T-cell (primary cell): ENCODE results near the gene LAMTOR2. TPM values are rescaled to one million over a fixed set of nuclear protein-coding genes. Genes with fewer than 3 reads are reported as not detected.

Experiments
- ATAC-seq, 4 experiments: fragments of 200-7000 bp in 3 of 4; fragments of 150-1000 bp in 1 of 4; cut with Tn5 transposase; replicated peaks in 1 of 4; 1 replicate in 3 of 4; 2 replicates in 1 of 4; pipeline ENCODE4 v1.10.0; 2021; ENCODE audit warnings: moderate library complexity in 3 of 4, mild to moderate bottlenecking in 2 of 4, moderate number of reproducible peaks in 1 of 4
- CTCF ChIA-PET, 2 donors: fragments of 300-600 bp; sonication (Branson Sonifier 250); formaldehyde crosslinking; loops; one replicate each; lab custom pipeline; 2022; ENCODE audit warnings: antibody characterized with exemption in 2 of 2; lab: Charles Lee
- POLR2A ChIA-PET, 2 donors: fragments of 300-600 bp; sonication (Branson Sonifier 250); formaldehyde crosslinking; loops; one replicate each; lab custom pipeline; 2022; ENCODE audit warnings: antibody characterized with exemption in 2 of 2; lab: Charles Lee
- DNase-seq, 35 experiments: peaks; one replicate each; pipeline versions ENCODE4 v3.0.0 to v3.0.0-alpha.2; 2013 to 2023
- H3K27ac ChIP-seq: one replicate; pipeline ENCODE4 v1.5.1; 2013; ENCODE audit warnings: low read length
- H3K27me3 ChIP-seq, 2 experiments: replicated peaks in 1 of 2; 1 replicate in 1 of 2; 2 replicates in 1 of 2; pipeline versions ENCODE4 v1.6.1 to v1.7.0; 2013; ENCODE audit warnings: low read length in 1 of 2, mixed read lengths in 1 of 2; ENCODE audit not compliant: control insufficient read depth in 2 of 2, insufficient read depth in 2 of 2; ENCODE audit errors: extremely low read depth in 1 of 2
- H3K36me3 ChIP-seq, 2 donors: 1 replicate in 1 of 2; 2 replicates in 1 of 2; pipeline versions ENCODE4 v1.6.1 to v1.7.0; 2013; ENCODE audit warnings: low read length in 1 of 2; ENCODE audit not compliant: control insufficient read depth in 2 of 2, insufficient read depth in 1 of 2; ENCODE audit errors: extremely low read depth in 1 of 2
- H3K4me1 ChIP-seq, 2 experiments: 1 replicate in 1 of 2; 2 replicates in 1 of 2; pipeline versions ENCODE4 v1.6.1 to v1.7.0; 2013; ENCODE audit warnings: low read length in 2 of 2, mixed read lengths in 1 of 2; ENCODE audit not compliant: insufficient read depth in 2 of 2, control insufficient read depth in 1 of 2; ENCODE audit errors: extremely low read depth in 1 of 2
- H3K4me3 ChIP-seq, 2 donors: 1 replicate in 1 of 2; 2 replicates in 1 of 2; pipeline versions ENCODE4 v1.5.1 to v1.7.0; 2013; ENCODE audit warnings: mild to moderate bottlenecking in 2 of 2, low read length in 1 of 2, moderate library complexity in 1 of 2; ENCODE audit not compliant: control insufficient read depth in 1 of 2; ENCODE audit errors: extremely low read depth in 1 of 2
- H3K9me3 ChIP-seq: 2 replicates; pipeline ENCODE4 v1.7.0; 2013
- H3K27ac Mint-ChIP-seq, 2 donors: one replicate each; pipeline ENCODE4 v1.8.0; 2020 to 2021; ENCODE audit warnings: mild to moderate bottlenecking in 2 of 2, mixed read lengths in 2 of 2
- H3K27me3 Mint-ChIP-seq, 2 donors: one replicate each; pipeline ENCODE4 v1.8.0; 2021 to 2022; ENCODE audit warnings: mixed read lengths in 2 of 2
- H3K36me3 Mint-ChIP-seq: one replicate; pipeline ENCODE4 v1.8.0; 2021; ENCODE audit warnings: mixed read lengths
- H3K4me1 Mint-ChIP-seq, 3 donors: one replicate each; pipeline ENCODE4 v1.8.0; 2020 to 2022; ENCODE audit warnings: mixed read lengths in 3 of 3, mild to moderate bottlenecking in 1 of 3
- H3K4me3 Mint-ChIP-seq, 3 donors: one replicate each; pipeline ENCODE4 v1.8.0; 2020 to 2022; ENCODE audit warnings: mild to moderate bottlenecking in 3 of 3, mixed read lengths in 3 of 3, moderate library complexity in 3 of 3
- H3K9me3 Mint-ChIP-seq, 3 donors: one replicate each; pipeline ENCODE4 v1.8.0; 2020 to 2022; ENCODE audit warnings: mixed read lengths in 3 of 3
- WGBS: methylation state at CpG from one replicate; pipeline ENCODE4 v1.1.5; 2013; ENCODE audit warnings: missing lambda C conversion rate; ENCODE audit not compliant: insufficient coverage; 5-methylcytosine and 5-hydroxymethylcytosine counted together
- total RNA-seq, 35 experiments: library from RNA in 6 of 35; stranded (reverse) in 6 of 35; fragments of 120-200 nt in 1 of 35; gene quantifications; one replicate each; pipeline versions ENCODE4 v1.2.1 to v1.2.4 and lab custom pipeline; 2013 to 2026

Gene LAMTOR2
- total RNA-seq, 5 donors from 2014 or later (not counting 1 experiment from before 2014, with no cell fraction given) = 21.5 to 37.8 (median 35.2) TPM

- Histone ChIP-seq H3K4me3 (no peak overlapping the region), H3K27ac (no peak overlapping the region), H3K27me3 (peaks cover 0 to 21% of the 10 kb centered on the region in 2 experiments), H3K4me1 (peaks cover 0 to 6% of the 10 kb centered on the region in 2 experiments), H3K36me3 (no peaks in the 10 kb centered on the region), H3K9me3 (no peaks in the 10 kb centered on the region)
- CTCF ChIA-PET = no interaction called here
- POLR2A ChIA-PET = interaction anchor here in 1 of 2 donors (0.6 kb wide), 1 partner anchor 39 kb away, joined by 3 read pairs; no protein-coding TSS in a partner anchor
- 83% methylated on average over 1 of the region's 6 CpGs for WGBS
- ATAC-seq (no peak), DNase-seq (no peak)
- H3K27ac Mint-ChIP-seq = no peak overlapping the region
- no peak overlapping the region for H3K4me3 Mint-ChIP-seq
- H3K27me3 Mint-ChIP-seq = peaks cover 0 to 4% of the 10 kb centered on the region in 2 donors
- no peaks in the 10 kb centered on the region for H3K36me3 Mint-ChIP-seq
- no peaks in the 10 kb centered on the region for H3K9me3 Mint-ChIP-seq
- peaks cover 0 to 3% (median 2%) of the 10 kb centered on the region in 3 donors for H3K4me1 Mint-ChIP-seq
Measured at GRCh38 chr1:156072251-156072650, 17.7 kb downstream of the LAMTOR2 start.

GRCh38 chr1:156073110-156073687 lies 18.6 kb downstream of the LAMTOR2 start:
- Histone ChIP-seq H3K36me3 (no peaks in the 10 kb centered on the region), H3K9me3 (no peaks in the 10 kb centered on the region), H3K27ac (no peak overlapping the region), H3K4me1 (peaks cover 0 to 6% of the 10 kb centered on the region in 2 experiments), H3K4me3 (no peak overlapping the region), H3K27me3 (peaks cover 0 to 21% of the 10 kb centered on the region in 2 experiments)
- Mint-ChIP-seq H3K9me3 (no peaks in the 10 kb centered on the region), H3K4me3 (no peak overlapping the region), H3K36me3 (no peaks in the 10 kb centered on the region), H3K27ac (no peak overlapping the region), H3K27me3 (peaks cover 0 to 4% of the 10 kb centered on the region in 2 donors), H3K4me1 (peaks cover 0 to 3% (median 2%) of the 10 kb centered on the region in 3 donors)
- CTCF ChIA-PET = interaction anchor here in 1 of 2 donors (1.0 kb wide), 1 partner anchor 112 kb away, joined by 9 read pairs; no protein-coding TSS in a partner anchor
- WGBS = 33% methylated on average over 1 of the region's 1 CpG
- POLR2A ChIA-PET = interaction anchor here in 1 of 2 donors (0.6 kb wide), 1 partner anchor 39 kb away, joined by 5 read pairs; no protein-coding TSS in a partner anchor
- DNase-seq (no peak), ATAC-seq (no peak)

DNA sequence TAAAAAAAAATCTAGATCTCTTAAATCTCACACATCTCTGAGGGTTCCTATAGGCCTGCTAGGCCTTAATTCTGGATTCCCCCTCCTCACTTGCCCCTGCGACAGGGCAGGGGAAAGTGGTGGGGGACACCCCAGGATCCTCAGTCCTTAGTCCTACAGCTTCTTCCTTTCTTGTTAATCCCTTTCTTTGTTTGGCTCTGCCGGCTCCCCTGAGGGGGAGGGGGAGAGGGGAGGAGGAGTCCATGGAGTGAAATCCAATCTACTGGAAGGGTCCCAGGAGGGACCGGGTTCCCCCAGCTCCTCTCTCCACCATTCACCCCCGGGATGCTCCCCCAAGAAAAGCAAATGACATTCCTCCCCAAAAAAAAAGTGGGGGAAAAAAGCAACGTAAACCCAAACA lies 19.2 kb downstream of the LAMTOR2 start:
- ATAC-seq = no peak
- Histone ChIP-seq H3K36me3 (no peaks in the 10 kb centered on the region), H3K4me3 (no peak overlapping the region), H3K27ac (no peak overlapping the region), H3K4me1 (peaks cover 0 to 6% of the 10 kb centered on the region in 2 experiments), H3K27me3 (peaks cover 0 to 21% of the 10 kb centered on the region in 2 experiments), H3K9me3 (no peaks in the 10 kb centered on the region)
- no peak overlapping the region for H3K4me3 Mint-ChIP-seq
- H3K27me3 Mint-ChIP-seq = peaks cover 0 to 4% of the 10 kb centered on the region in 2 donors
- ChIA-PET POLR2A (interaction anchor here in 1 of 2 donors (0.6 kb wide), 1 partner anchor 40 kb away, joined by 5 read pairs; no protein-coding TSS in a partner anchor), CTCF (interaction anchor here in 1 of 2 donors (1.0 kb wide), 1 partner anchor 113 kb away, joined by 9 read pairs; no protein-coding TSS in a partner anchor)
- peaks cover 0 to 3% (median 2%) of the 10 kb centered on the region in 3 donors for H3K4me1 Mint-ChIP-seq
- no peaks in the 10 kb centered on the region for H3K36me3 Mint-ChIP-seq
- no peak for DNase-seq
- no peaks in the 10 kb centered on the region for H3K9me3 Mint-ChIP-seq
- no peak overlapping the region for H3K27ac Mint-ChIP-seq
- no CpG with 5 or more reads among the region's 5 CpGs for WGBS

- no peaks in the 10 kb centered on the region for H3K9me3 ChIP-seq
- no peak overlapping the region for H3K4me3 Mint-ChIP-seq
- H3K27ac ChIP-seq = no peak overlapping the region
- DNase-seq (no peak), ATAC-seq (no peak)
- H3K4me1 Mint-ChIP-seq = peaks cover 0 to 3% (median 2%) of the 10 kb centered on the region in 3 donors
- peaks cover 0 to 6% of the 10 kb centered on the region in 2 experiments for H3K4me1 ChIP-seq
- no peaks in the 10 kb centered on the region for H3K9me3 Mint-ChIP-seq
- H3K27me3 Mint-ChIP-seq = peaks cover 0 to 4% of the 10 kb centered on the region in 2 donors
- ChIA-PET CTCF (no interaction called here), POLR2A (no interaction called here)
- no peak overlapping the region for H3K4me3 ChIP-seq
- H3K27ac Mint-ChIP-seq = no peak overlapping the region
- no peaks in the 10 kb centered on the region for H3K36me3 ChIP-seq
- peaks cover 0 to 21% of the 10 kb centered on the region in 2 experiments for H3K27me3 ChIP-seq
- no CpG with 5 or more reads among the region's 8 CpGs for WGBS
- H3K36me3 Mint-ChIP-seq = no peaks in the 10 kb centered on the region
Measured at GRCh38 chr1:156074661-156075060, 20.1 kb downstream of the LAMTOR2 start.

- Mint-ChIP-seq H3K36me3 (no peaks in the 10 kb centered on the region), H3K27ac (no peak overlapping the region), H3K4me3 (no peak overlapping the region), H3K4me1 (peaks cover 0 to 3% (median 2%) of the 10 kb centered on the region in 3 donors), H3K9me3 (no peaks in the 10 kb centered on the region), H3K27me3 (peaks cover 0 to 7% of the 10 kb centered on the region in 2 donors)
- POLR2A ChIA-PET = no interaction called here
- Histone ChIP-seq H3K36me3 (no peaks in the 10 kb centered on the region), H3K9me3 (no peaks in the 10 kb centered on the region), H3K4me3 (no peak overlapping the region), H3K27ac (no peak overlapping the region), H3K4me1 (peaks cover 0 to 6% of the 10 kb centered on the region in 2 experiments), H3K27me3 (peaks cover 0 to 21% of the 10 kb centered on the region in 2 experiments)
- ATAC-seq = no peak
- no peak for DNase-seq
- CTCF ChIA-PET = no interaction called here
- no CpG with 5 or more reads among the region's 3 CpGs for WGBS
Measured at GRCh38 chr1:156075162-156075561, 20.6 kb downstream of the LAMTOR2 start.

GRCh38 chr1:156075775-156076204 lies 21.2 kb downstream of the LAMTOR2 start:
- Mint-ChIP-seq H3K27me3 (peaks cover 0 to 7% of the 10 kb centered on the region in 2 donors), H3K36me3 (no peaks in the 10 kb centered on the region), H3K9me3 (no peaks in the 10 kb centered on the region), H3K4me3 (no peak overlapping the region), H3K27ac (no peak overlapping the region), H3K4me1 (peaks cover 0 to 3% (median 2%) of the 10 kb centered on the region in 3 donors)
- Histone ChIP-seq H3K27ac (no peak overlapping the region), H3K4me3 (no peak overlapping the region), H3K36me3 (no peaks in the 10 kb centered on the region), H3K27me3 (peaks cover 0 to 24% of the 10 kb centered on the region in 2 experiments), H3K9me3 (no peaks in the 10 kb centered on the region), H3K4me1 (peaks cover 0 to 6% of the 10 kb centered on the region in 2 experiments)
- POLR2A ChIA-PET = no interaction called here
- ATAC-seq = no peak
- WGBS = 80% methylated on average over 1 of the region's 4 CpGs
- DNase-seq = no peak
- CTCF ChIA-PET = no interaction called here
